Measurements from ENCODE around the gene SLC4A11. TPM values are rescaled to one million over a fixed set of nuclear protein-coding genes. Genes with fewer than 3 reads are reported as not detected.

The SLC4A11 gene
- total RNA-seq, 2 experiments from 2014 or later: 1.8 to 2.8 TPM

DNA sequence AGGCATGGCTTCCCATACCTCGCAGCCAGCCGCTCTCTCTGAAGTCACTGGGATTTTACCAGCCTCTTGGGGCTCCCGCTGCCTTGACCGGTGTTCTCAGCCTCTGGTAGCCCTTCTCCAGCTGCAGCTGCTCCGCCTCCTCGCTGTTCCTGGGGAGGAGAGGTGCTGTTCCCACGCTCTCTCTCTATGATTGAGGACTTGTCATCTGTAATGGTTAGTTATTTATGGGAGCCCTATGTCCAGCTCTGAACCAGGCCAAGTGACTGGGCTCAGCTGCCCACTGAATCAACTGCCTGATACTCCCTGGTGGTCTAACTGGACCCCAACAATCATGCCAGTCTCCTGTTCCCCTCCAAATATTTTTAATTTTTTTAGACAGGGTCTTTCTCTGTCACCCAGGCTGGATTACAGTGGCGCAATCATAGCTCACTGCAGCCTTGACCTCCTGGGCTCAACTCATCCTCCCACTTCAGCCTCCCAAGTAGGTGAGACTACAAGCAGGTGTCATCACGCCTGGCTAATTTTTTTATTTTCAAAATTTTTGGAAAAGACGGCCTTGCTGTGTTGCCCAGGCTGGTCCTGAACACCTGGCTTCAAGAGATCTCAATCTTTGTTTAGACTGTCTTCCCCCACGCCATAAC is 4.8 kb upstream of the SLC4A11 start:
- ChIA-PET POLR2A (interaction anchor here (0.9 kb wide), 1 partner anchor 13 kb away, joined by 3 read pairs; no protein-coding TSS in a partner anchor), CTCF (no interaction called here)
- Mint-ChIP-seq H3K9me3 (no peaks in the 10 kb centered on the region), H3K4me1 (ENCODE audit: low read depth) (peaks cover 6% of the 10 kb centered on the region), H3K36me3 (ENCODE audit: low read depth) (no peaks in the 10 kb centered on the region), H3K4me3 (no peak overlapping the region), H3K27me3 (peaks cover 42% of the 10 kb centered on the region), H3K27ac (no peak overlapping the region)
- no peak for ATAC-seq
- TF ChIP-seq, protein P1, sequence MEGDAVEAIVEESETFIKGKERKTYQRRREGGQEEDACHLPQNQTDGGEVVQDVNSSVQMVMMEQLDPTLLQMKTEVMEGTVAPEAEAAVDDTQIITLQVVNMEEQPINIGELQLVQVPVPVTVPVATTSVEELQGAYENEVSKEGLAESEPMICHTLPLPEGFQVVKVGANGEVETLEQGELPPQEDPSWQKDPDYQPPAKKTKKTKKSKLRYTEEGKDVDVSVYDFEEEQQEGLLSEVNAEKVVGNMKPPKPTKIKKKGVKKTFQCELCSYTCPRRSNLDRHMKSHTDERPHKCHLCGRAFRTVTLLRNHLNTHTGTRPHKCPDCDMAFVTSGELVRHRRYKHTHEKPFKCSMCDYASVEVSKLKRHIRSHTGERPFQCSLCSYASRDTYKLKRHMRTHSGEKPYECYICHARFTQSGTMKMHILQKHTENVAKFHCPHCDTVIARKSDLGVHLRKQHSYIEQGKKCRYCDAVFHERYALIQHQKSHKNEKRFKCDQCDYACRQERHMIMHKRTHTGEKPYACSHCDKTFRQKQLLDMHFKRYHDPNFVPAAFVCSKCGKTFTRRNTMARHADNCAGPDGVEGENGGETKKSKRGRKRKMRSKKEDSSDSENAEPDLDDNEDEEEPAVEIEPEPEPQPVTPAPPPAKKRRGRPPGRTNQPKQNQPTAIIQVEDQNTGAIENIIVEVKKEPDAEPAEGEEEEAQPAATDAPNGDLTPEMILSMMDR (IDR thresholded peaks at IDR 0.05): no peak
- no peak for DNase-seq
- intact Hi-C loops (cut with micrococcal nuclease): no loop called here

DNA sequence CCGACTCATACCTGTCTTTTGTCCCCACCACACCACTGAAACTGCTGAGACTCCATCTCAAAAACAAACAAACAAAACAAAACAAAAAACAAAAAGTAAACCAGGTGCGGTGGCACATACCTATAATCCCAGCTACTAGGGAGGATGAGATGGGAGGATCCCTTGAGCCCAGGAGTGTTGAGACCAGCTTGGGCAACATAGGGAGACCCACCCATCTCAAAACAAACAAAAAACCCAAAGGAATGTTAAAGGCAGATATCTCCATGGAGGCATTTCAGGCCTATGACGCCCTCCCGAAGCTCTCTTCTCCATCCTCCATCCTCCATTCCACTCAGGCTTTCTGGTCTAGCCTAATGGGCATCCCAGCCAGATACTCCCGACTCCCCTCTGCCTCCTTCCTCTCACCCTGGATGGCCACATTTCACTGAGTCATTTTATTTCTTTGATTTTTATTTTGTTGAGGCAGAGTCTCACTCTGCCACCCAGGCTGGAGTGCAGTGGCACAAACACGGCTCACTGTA is 3.2 kb upstream of the SLC4A11 start:
- no peaks in the 10 kb centered on the region for H3K36me3 Mint-ChIP-seq (ENCODE audit: low read depth)
- POLR2A ChIA-PET: no interaction called here
- intact Hi-C loops (cut with micrococcal nuclease): no loop called here
- H3K4me1 Mint-ChIP-seq (ENCODE audit: low read depth): peaks cover 6% of the 10 kb centered on the region
- H3K27me3 Mint-ChIP-seq: peaks cover 39% of the 10 kb centered on the region
- no peaks in the 10 kb centered on the region for H3K9me3 Mint-ChIP-seq
- CTCF ChIA-PET: no interaction called here
- H3K27ac Mint-ChIP-seq: no peak overlapping the region
- ATAC-seq: no peak
- DNase-seq: no peak
- TF ChIP-seq, protein P1 (IDR thresholded peaks at IDR 0.05): no peak
- H3K4me3 Mint-ChIP-seq: no peak overlapping the region

DNA sequence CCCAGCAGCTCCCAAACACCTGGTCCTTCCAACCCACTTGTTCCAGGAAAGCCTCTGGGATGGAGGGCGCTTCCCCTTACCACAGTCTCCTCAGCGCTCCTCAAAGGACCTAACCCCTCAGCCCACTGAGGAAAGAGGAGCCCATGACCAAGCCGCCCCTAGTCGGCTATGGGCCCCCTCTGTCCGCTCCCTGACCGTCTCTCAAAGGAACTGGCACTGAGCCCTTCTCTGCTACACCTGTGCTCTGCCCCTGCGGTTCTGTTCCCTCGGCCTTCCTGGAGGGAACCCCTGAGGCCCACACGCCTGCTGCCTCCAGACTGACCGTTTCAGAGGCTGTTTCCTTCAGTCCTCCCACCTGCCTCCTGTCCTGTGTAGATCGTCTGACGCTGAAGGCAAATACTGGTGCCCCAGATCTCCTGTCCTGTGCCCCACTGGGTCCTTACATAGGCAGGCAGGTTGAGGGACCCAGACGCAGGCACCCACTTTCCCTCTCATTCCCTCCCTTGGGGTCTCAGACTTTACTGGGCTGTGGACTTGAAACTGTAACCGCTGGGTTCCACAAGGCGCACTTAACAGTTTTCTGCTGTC is 1.9 kb upstream of the SLC4A11 start:
- POLR2A ChIA-PET: no interaction called here
- CTCF ChIA-PET: interaction anchor here (2.6 kb wide), 1 partner anchor 22 kb away, joined by 14 read pairs; no protein-coding TSS in a partner anchor
- H3K4me1 Mint-ChIP-seq (ENCODE audit: low read depth): peaks cover 6% of the 10 kb centered on the region
- H3K27me3 Mint-ChIP-seq: peaks cover 48% of the 10 kb centered on the region
- H3K36me3 Mint-ChIP-seq (ENCODE audit: low read depth): no peaks in the 10 kb centered on the region
- no peak for DNase-seq
- H3K27ac Mint-ChIP-seq: no peak overlapping the region
- ATAC-seq: no peak
- TF ChIP-seq, protein P1 (IDR thresholded peaks at IDR 0.05): no peak
- H3K4me3 Mint-ChIP-seq: no peak overlapping the region
- intact Hi-C loops (cut with micrococcal nuclease): no loop called here
- no peaks in the 10 kb centered on the region for H3K9me3 Mint-ChIP-seq

DNA sequence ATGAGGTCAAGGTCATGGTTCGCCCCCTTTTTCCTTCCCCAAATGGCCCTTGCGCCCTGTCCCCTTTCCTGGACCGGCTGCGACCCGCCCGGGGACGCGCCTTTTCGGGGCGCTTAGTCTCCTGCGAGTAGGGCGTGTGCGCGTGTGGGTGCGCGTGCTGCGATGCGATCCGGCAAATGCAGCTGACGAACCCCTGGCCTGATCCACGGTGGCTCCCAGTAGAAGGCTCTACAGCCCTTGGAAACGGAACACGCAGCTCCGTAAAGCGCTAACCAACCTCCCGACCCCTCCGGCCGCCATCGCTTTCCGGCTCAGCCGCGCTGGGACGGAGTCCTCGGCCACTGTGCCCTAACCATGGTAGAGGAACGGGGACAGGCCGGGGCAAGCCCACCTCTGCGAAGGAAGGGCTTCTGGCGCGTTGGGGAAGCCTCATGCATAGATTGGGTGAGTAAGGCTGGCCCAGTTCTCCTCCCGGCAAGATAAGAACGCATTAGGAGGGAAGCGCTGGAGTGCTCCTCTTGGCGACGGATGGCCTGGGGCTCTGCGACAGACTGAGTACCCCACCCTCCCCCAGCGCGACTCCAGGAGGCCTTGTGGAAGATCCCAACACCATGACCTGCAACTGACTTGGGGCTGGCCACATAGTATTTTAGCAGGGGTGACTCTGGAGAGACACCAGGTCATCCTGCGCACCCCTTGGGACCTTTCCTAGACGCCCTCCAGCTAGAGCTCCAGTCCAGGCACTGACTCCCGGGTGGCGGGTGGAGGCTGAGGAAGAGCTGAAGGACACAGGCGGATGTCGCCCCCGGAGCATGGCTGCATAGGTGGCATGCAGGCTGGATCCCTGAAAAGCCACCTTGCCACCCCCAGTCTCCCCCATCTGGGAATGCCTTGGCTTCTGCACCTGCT is 1.1 kb upstream of the SLC4A11 start:
- H3K36me3 Mint-ChIP-seq (ENCODE audit: low read depth): no peaks in the 10 kb centered on the region
- CTCF ChIA-PET: interaction anchor here (0.6 to 2.6 kb wide), 5 partner anchors 8 to 77 kb away, joined by 3 to 14 read pairs (median 4); no protein-coding TSS in a partner anchor
- POLR2A ChIA-PET: interaction anchor here (1.1 to 1.3 kb wide), 2 partner anchors 20 to 32 kb away, joined by 4 read pairs; no protein-coding TSS in a partner anchor
- TF ChIP-seq, protein P1 (IDR thresholded peaks at IDR 0.05): no peak
- no peak for ATAC-seq
- H3K27ac Mint-ChIP-seq: no peak overlapping the region
- peak overlapping the region; percentile 75 for H3K4me3 Mint-ChIP-seq
- H3K9me3 Mint-ChIP-seq: no peaks in the 10 kb centered on the region
- H3K4me1 Mint-ChIP-seq (ENCODE audit: low read depth): peaks cover 6% of the 10 kb centered on the region
- peaks cover 52% of the 10 kb centered on the region for H3K27me3 Mint-ChIP-seq
- no peak for DNase-seq
- intact Hi-C loops (cut with micrococcal nuclease): no loop called here
